ENCODE results near the gene UNC119. TPM values are rescaled to one million over a fixed set of nuclear protein-coding genes. Genes with fewer than 3 reads are reported as not detected.
"Not testable (repeated sequence)": the region's sequence is repeated elsewhere in the genome, so short reads cannot be mapped to it uniquely, and the experiment has no call there.

Gene UNC119
- 21.7 and 24.7 TPM in 2 replicates for total RNA-seq (2014; rRNA removed; shearing (Covaris generic))

DNA sequence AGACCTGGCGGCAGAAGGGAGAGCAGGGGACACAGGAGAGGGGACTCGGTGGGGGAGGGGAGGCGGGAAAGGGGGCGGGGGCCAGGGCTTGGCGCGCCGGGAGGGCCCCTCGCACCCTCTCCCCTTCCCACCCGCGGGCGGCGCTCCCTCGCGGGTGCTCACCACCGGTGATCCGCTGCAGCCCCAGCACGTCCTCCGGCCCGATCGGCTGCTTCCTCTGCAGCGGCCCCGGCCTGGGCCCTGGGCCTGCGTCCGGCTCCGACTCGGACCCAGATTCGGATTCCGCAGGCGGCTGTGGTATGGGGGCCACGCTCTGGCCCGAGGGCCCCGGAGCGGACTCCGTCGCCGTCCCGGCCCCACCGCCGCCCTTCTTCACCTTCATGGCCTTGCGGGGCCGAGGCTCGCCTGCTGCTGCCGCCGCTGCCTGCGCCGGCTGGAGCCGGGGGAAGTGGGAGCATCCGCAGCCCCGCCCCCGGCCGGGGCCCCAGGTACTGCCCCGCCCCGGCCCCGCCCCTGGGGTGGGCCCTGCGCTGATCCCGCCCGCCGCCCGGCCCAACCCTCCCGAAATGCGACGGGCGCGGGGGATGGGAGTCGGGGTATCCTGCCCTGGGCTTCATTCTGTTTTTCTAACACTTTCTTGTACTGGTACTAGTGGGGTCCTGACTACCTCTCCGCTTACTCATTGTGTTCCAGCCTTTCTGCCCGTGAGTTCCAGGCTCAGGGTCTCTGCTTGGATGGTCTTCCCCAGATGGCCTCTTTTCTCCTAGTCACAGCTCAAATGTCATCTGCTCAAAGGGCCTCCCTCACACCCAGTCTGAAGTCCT lies at the start of gene UNC119:
UNC119 (minus strand) TSS at position 449 of the 824 bp plus-strand sequence; CDS start at position 382, 67 bp downstream.
- DNase-seq (ENCODE audit: low read depth): peak; percentile 63

DNA sequence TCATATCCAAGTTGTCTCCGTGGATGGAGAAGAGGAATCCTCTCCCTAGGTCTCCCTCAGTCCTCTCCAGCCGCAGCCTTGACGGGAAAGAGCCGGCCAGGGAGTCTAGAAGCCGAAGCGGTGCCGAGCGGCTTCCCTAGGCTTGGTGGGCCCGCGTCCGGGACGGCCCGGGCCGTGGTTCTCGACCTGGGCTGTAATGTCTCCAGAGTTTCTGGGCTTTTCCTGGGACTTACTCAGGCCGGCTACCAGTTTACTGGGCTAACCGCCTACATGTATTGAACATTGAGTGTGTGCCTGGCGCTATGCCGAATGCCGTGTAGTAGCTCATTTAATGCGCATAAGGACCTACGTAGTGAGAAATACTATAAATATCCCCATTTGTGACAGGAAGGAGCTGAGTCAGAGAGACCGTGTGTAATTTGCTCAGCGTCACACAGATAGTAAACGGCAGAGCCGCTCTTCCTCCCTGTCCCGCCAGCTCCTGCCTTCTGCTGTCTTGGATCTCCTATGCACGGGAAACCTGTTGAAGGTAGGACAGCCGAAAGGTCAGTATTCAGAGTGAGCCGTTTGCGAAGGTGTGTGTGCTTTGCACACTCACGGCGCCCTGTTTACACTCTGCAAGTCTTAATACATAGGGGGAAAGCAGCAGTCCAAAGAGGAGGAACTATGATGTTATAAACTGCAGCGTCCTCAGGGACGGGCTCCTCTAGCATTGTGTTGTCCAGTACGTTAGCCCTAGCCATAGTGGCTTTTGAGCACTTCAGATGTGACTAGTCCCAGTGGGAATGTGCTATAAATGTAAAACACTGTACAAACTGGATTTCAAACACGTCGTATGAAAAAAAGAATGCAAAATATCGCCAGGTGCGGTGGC lies 47.1 kb upstream of the UNC119 start:
- peak; percentile 88 for DNase-seq (ENCODE audit: low read depth)

- DNase-seq (ENCODE audit: low read depth): peak; percentile 88
Measured at GRCh38 chr17:28598799-28599310, 46.4 kb upstream of the UNC119 start, which contains the start of gene SPAG5. SPAG5 (minus strand) TSS chr17:28599025; CDS start chr17:28598946, 79 bp downstream.

DNA sequence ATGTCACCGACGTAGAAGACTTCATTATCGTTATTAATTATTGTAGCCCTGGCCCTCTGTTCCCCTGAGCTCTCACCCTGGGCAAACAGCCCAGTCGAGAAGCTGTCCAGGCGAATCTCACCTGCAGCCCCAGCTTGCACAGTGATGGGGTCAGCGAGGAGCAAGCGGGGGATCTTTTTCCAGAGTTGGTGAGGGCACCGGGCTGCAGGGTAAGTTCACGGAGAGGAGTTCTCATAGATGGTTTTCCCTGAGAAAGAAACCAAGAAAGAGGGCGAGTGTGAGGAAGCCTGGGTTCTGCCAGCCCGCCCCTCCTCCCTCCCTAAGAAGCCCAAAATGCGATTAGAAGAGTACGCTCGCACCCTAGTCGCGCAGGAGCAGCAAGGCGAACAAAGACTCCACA lies 46.0 kb upstream of the UNC119 start:
- no peak for DNase-seq (ENCODE audit: low read depth)

- no peak for DNase-seq (ENCODE audit: low read depth)
Measured at GRCh38 chr17:28597606-28598383, 45.4 kb upstream of the UNC119 start.

DNA sequence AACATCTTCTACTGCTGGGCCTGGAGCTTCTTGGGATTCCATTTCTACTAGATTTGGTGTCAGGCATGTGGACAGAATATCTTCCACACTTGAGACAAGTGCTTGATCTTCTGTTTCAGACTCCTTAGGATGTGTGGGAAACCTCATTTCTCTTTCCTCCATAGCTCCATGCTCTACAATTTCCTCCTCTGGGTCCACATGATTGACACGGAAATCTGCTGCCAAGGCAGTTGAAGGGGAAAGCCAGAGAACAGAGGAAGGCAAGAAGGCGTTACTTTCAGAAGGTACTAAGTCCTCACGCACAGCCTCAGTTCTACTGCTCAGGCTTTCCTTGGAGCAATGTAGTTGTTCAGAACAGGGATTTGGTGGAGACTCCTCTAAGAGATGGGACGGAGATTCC lies 39.8 kb upstream of the UNC119 start:
- no peak for DNase-seq (ENCODE audit: low read depth)

DNA sequence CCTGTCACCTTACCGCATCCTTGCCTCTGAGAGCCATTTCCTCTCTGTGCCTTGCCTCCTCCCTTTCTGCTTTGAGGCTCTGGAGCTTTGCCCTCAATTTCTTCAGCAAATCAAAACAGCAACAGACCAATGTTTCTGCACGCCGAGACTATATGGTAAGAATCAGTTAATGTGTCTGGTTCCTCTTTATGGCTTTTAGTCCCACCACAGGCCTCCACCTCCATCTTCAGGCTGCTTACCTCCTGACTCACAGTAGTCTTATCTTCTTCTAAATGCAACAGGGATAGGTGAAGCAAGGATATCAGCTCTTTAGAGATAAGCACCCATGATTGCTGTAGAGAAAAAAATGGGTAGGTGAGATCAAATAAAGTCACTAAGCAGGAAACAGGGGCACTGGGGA lies 33.4 kb upstream of the UNC119 start:
- DNase-seq (ENCODE audit: low read depth): no peak

DNA sequence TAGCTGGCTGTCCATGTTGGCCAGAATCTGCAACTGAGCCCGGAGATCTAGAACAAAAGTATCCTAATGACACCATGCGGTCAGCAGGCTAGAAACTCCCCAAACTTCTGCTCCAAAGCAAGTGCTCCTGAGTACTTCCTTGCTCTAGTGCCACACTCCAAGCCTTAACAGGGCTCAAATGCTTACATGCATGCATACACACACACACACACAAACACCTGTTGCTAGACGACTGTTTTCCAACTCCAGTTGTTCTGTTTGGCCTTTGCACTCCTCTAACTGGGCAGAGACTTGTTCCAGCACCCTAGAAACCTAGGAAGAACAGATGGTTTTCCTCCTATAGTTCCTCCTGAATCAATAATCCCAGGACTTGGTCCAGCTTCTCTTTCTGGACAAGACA lies 32.0 kb upstream of the UNC119 start:
- no peak for DNase-seq (ENCODE audit: low read depth)

GRCh38 chr17:28582513-28582912 lies 30.1 kb upstream of the UNC119 start:
- no peak for DNase-seq (ENCODE audit: low read depth)

DNA sequence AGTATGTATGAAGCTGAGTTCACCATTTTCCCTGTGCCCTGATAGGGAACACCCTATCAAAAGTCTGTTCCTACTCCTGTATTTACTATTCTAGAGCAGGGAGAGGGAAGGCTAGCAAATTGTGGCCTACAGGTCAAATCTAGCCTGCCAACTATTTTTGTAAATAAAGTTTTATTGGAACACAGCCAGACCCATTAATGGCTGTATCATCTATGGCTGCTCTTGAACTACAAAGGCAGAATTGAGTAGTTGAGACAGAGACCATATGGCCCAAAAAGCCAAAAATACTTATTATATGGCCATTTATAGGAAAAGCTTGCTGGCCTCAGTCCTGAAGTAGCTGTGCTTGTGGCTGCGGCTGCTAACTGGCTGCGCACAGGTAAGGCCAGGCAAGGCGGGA lies 28.5 kb upstream of the UNC119 start:
- no peak for DNase-seq (ENCODE audit: low read depth)

GRCh38 chr17:28579526-28579925 lies 27.1 kb upstream of the UNC119 start:
- no peak for DNase-seq (ENCODE audit: low read depth)

DNA sequence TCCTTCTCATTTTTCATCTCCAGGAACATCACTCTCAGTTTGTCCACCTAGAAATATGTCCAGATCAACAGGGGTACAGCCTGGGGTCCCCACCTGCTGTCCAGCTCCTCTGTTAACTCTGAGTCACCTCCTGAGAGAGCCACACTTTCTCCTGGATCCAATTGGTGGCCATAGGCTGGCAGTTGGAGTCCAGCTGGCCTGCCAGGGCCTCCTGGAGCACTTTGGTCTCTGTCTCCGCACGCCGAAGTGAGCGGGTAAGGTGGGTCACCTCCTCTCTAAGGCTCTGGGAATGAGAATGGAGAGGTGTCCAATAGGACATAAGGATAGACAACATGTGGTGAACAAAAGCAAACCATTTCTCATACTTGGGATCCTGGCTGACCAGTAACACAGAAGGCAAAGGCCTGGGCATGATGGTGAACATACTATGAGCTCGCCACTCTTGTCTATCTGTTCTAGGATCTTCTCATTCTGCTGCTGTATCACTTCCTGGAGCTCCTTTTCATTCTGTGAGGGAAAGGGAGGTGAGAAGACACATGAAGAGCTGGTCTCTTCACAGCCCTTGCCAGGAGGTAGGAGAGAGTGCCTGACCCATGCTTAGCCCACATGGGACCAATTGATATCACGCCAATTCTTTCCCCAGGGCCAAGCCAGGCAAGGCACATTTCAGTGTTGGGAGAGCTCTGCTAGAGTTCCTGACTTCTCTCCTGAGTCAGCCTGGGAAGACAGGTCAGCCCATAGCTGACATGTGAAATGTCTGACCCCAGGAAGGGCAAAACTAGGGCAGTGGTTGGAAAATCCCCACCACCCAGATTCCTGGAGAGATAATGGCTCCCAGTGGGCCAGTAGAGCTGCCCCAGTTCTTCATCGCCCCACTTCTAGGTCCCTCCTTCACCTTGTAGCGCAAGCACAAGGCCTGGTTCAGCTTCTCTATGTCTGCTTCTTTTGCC lies 26.1 kb upstream of the UNC119 start:
- DNase-seq (ENCODE audit: low read depth): no peak

DNA sequence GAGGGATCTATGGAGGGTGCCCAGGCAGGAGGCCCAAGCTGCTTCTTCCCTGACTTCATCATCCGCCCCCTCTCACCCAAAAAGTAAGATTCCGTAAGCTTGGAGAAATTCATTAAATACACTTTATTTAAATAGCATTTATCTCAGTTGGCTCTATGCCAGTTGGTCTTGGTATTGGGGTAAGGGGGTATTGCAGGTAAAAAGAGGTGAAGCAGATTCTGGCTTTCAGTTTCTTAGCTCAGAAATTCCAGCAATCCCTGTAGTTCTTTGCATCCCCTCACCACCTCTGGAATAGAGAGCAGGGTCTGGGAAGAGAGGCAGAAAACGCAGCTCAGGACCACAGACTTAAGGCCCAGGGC lies 25.0 kb upstream of the UNC119 start:
- DNase-seq (ENCODE audit: low read depth): no peak

DNA sequence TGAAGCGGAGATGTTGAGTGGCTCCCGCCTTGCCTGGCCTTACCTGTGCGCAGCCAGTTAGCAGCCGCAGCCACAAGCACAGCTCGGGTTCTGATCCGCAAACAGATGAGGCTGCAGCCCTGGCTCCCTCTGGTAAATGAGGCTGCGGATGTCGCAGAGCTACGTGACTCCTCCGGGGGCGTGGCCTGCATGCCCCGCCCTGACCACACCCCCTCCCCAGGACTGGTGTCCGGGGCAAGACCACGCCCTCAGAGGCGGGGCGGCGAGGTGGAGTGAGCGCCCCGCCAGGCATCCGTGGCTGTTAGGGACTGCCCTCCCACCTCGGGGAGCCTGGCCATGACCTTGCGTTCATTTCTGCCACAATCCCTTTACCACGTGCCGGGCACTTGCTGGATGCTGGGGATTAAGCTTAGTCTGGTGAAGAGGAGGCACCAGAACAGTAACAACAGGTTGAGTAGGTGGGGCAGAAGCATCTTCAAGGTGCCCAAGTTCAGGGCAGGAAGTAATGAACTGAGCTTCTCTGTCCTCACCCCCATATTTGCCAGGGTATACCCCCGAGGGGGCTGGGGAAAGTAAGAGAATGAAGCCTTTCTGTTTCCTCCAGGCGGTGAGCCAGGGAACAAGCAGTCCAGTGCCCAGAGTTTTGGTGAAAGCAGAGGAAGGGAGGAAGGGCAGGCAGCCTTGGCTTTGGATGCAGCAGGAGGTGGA lies 24.5 kb upstream of the UNC119 start, which contains the start of gene ALDOC:
ALDOC (minus strand) TSS at position 138 of the 708 bp plus-strand sequence. CDS start 1,363 bp downstream, outside the sequence.
- DNase-seq (ENCODE audit: low read depth): peak; percentile 79

GRCh38 chr17:28576016-28576415 lies 23.6 kb upstream of the UNC119 start:
- DNase-seq (ENCODE audit: low read depth): not testable (repeated sequence)

GRCh38 chr17:28575126-28575795 lies 22.8 kb upstream of the UNC119 start:
- DNase-seq (ENCODE audit: low read depth): no peak

DNA sequence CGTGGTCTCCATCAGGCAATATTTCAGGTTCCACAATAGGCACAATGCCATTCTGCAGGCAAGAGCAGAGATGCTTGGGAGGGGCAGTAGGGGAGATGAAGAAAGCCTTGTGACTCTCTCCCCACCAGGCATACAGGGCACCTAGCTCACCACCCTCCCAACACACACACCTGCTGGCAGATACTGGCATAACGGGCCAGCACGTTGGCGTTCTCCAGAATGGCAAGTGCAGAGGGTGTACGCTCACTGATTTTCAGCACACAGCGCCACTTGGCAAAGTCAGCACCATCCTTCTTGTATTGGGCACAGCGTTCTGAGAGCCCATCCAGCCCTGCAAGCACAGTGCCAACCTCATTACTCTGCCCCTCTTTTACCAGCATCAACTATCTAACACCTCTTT lies 22.1 kb upstream of the UNC119 start:
- no peak for DNase-seq (ENCODE audit: low read depth)

GRCh38 chr17:28573966-28574480 lies 21.6 kb upstream of the UNC119 start:
- no peak for DNase-seq (ENCODE audit: low read depth)

DNA sequence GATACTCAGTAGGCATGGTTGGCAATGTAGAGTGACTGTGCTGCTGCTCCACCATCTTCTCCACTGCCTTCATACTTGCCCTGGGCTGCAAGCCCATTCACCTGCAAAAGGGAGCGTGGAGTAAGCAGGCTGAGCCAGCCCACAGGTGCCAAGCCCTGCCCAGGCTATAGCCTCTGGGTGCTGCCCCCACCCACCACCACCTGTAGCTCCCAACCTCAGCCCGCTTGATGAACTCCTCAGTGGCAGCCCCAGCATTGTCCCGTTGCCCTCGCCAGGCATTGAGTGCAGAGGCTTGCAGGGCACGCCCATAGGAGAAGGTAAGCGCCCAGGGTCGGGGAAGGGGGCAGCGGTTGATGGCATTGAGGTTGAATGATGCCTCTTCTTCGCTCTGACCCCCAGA lies 21.1 kb upstream of the UNC119 start:
- no peak for DNase-seq (ENCODE audit: low read depth)

Measured in RPMI7951 (cell line).